H9 (cell line): Measurements from ENCODE around the gene NFIX. TPM values are rescaled to one million over a fixed set of nuclear protein-coding genes. Genes with fewer than 3 reads are reported as not detected.

Experiments
- DNase-seq: peaks from one replicate; pipeline ENCODE4 v3.0.0-alpha.2; 2017
- H2AFZ ChIP-seq: one replicate; pipeline ENCODE4 v1.6.1; 2013; ENCODE audit warnings: mild to moderate bottlenecking, low read length, control low read depth, moderate library complexity
- H2AK5ac ChIP-seq: 2 replicates; pipeline ENCODE4 v1.6.1; 2013; ENCODE audit warnings: low read length, control low read depth, mixed read lengths; ENCODE audit not compliant: insufficient read length
- H2BK120ac ChIP-seq: one replicate; pipeline ENCODE4 v1.6.1; 2013; ENCODE audit warnings: low read depth, mild to moderate bottlenecking, low read length, control low read depth, inconsistent platforms; ENCODE audit not compliant: poor library complexity, severe bottlenecking
- H2BK12ac ChIP-seq: 2 replicates; pipeline ENCODE4 v1.6.1; 2013; ENCODE audit warnings: low read length, control low read depth, mixed read lengths, low read depth; ENCODE audit not compliant: insufficient read length
- H2BK15ac ChIP-seq: 2 replicates; pipeline ENCODE4 v1.6.1; 2013; ENCODE audit warnings: low read depth, low read length, control low read depth
- H2BK20ac ChIP-seq: one replicate; pipeline ENCODE4 v1.6.1; 2013; ENCODE audit warnings: low read depth, mild to moderate bottlenecking, low read length, control low read depth, inconsistent platforms; ENCODE audit not compliant: poor library complexity, severe bottlenecking
- H2BK5ac ChIP-seq: 2 replicates; pipeline ENCODE4 v1.6.1; 2013; ENCODE audit warnings: low read length, control low read depth, mixed read lengths; ENCODE audit not compliant: insufficient read length
- H3K14ac ChIP-seq: 2 replicates; pipeline ENCODE4 v1.6.1; 2013; ENCODE audit warnings: low read length, control low read depth; ENCODE audit not compliant: insufficient read depth
- H3K18ac ChIP-seq: 2 replicates; pipeline ENCODE4 v1.6.1; 2013; ENCODE audit warnings: low read depth, mild to moderate bottlenecking, mixed read lengths, low read length, control low read depth; ENCODE audit not compliant: insufficient read length
- H3K23ac ChIP-seq: 2 replicates; pipeline ENCODE4 v1.6.1; 2013; ENCODE audit warnings: low read length, control low read depth, mixed read lengths, low read depth; ENCODE audit not compliant: insufficient read length
- H3K23me2 ChIP-seq: 2 replicates; pipeline ENCODE4 v1.6.1; 2013; ENCODE audit warnings: low read depth, mild to moderate bottlenecking, mixed read lengths, low read length, control low read depth; ENCODE audit not compliant: insufficient read length, poor library complexity, severe bottlenecking
- H3K27ac ChIP-seq: 2 replicates; pipeline ENCODE4 v1.5.1; 2013; ENCODE audit warnings: low read length, control low read depth, mixed read lengths, low read depth; ENCODE audit not compliant: insufficient read length
- H3K27me3 ChIP-seq: 2 replicates; pipeline ENCODE4 v1.6.1; 2013; ENCODE audit warnings: low read length, control low read depth, inconsistent platforms; ENCODE audit not compliant: insufficient read depth
- H3K4ac ChIP-seq: 2 replicates; pipeline ENCODE4 v1.6.1; 2013; ENCODE audit warnings: low read depth, mild to moderate bottlenecking, control low read depth, inconsistent platforms, low read length, moderate library complexity
- H3K4me1 ChIP-seq: 2 replicates; pipeline ENCODE4 v1.6.1; 2013; ENCODE audit warnings: low read length, control low read depth, inconsistent platforms; ENCODE audit not compliant: insufficient read depth
- H3K4me2 ChIP-seq: 2 replicates; pipeline ENCODE4 v1.6.1; 2013; ENCODE audit warnings: low read length, control low read depth, mixed read lengths; ENCODE audit not compliant: insufficient read length, insufficient read depth
- H3K56ac ChIP-seq: 2 replicates; pipeline ENCODE4 v1.6.1; 2013; ENCODE audit warnings: low read depth, mild to moderate bottlenecking, mixed read lengths, low read length, control low read depth; ENCODE audit not compliant: insufficient read length
- H3K79me1 ChIP-seq: 2 replicates; pipeline ENCODE4 v1.6.1; 2013; ENCODE audit warnings: low read depth, mild to moderate bottlenecking, moderate library complexity, low read length, control low read depth, inconsistent platforms; ENCODE audit not compliant: insufficient read depth, poor library complexity, severe bottlenecking
- H3K79me2 ChIP-seq: 2 replicates; pipeline ENCODE4 v1.6.1; 2013; ENCODE audit warnings: low read length, control low read depth, inconsistent platforms; ENCODE audit not compliant: insufficient read depth
- H3K9ac ChIP-seq: 2 replicates; pipeline ENCODE4 v1.6.1; 2013; ENCODE audit warnings: low read length, control low read depth, mixed read lengths; ENCODE audit not compliant: insufficient read length; ENCODE audit errors: extremely low read depth
- H3K9me3 ChIP-seq: one replicate; pipeline ENCODE4 v1.6.1; 2013; ENCODE audit warnings: low read depth, low read length, inconsistent platforms; ENCODE audit not compliant: control insufficient read depth
- H3T11ph ChIP-seq: one replicate; pipeline ENCODE4 v1.6.1; 2013; ENCODE audit warnings: mild to moderate bottlenecking, low read length, control low read depth, inconsistent platforms
- H4K20me1 ChIP-seq: one replicate; pipeline ENCODE4 v1.6.1; 2013; ENCODE audit not compliant: control insufficient read depth, insufficient read length, insufficient read depth
- H4K5ac ChIP-seq: 2 replicates; pipeline ENCODE4 v1.6.1; 2013; ENCODE audit warnings: low read depth, mild to moderate bottlenecking, mixed read lengths, low read length, control low read depth; ENCODE audit not compliant: insufficient read length
- H4K8ac ChIP-seq: replicated peaks from 2 replicates; pipeline ENCODE4 v1.6.1; 2013; ENCODE audit warnings: low read length, control low read depth, mixed read lengths, low read depth; ENCODE audit not compliant: insufficient read length
- H4K91ac ChIP-seq: 2 replicates; pipeline ENCODE4 v1.6.1; 2013; ENCODE audit warnings: low read depth, mild to moderate bottlenecking, moderate library complexity, mixed read lengths, low read length, control low read depth; ENCODE audit not compliant: insufficient read length
- H3K27ac Mint-ChIP-seq, 3 experiments: 2 replicates in 2 of 3; 3 replicates in 1 of 3; pipeline ENCODE4 v1.8.0; 2020 to 2021; ENCODE audit warnings: mixed read lengths in 3 of 3, mild to moderate bottlenecking in 1 of 3, moderate library complexity in 1 of 3
- H3K27me3 Mint-ChIP-seq: 2 replicates; pipeline ENCODE4 v1.8.0; 2021; ENCODE audit warnings: low read depth, mild to moderate bottlenecking, moderate library complexity, mixed read lengths
- H3K36me3 Mint-ChIP-seq, 3 experiments: 2 replicates in 2 of 3; 3 replicates in 1 of 3; pipeline ENCODE4 v1.8.0; 2020 to 2021; ENCODE audit warnings: low read depth in 3 of 3, mixed read lengths in 3 of 3; ENCODE audit not compliant: insufficient read depth in 1 of 3
- H3K4me1 Mint-ChIP-seq, 2 experiments: 2 replicates each; pipeline ENCODE4 v1.8.0; 2020; ENCODE audit warnings: mixed read lengths in 2 of 2
- H3K4me3 Mint-ChIP-seq, 2 experiments: 2 replicates in 1 of 2; 3 replicates in 1 of 2; pipeline ENCODE4 v1.8.0; 2020 to 2021; ENCODE audit warnings: mild to moderate bottlenecking in 2 of 2, mixed read lengths in 2 of 2, moderate library complexity in 1 of 2
- H3K9me3 Mint-ChIP-seq, 2 experiments: 2 replicates in 1 of 2; 3 replicates in 1 of 2; pipeline ENCODE4 v1.8.0; 2020; ENCODE audit warnings: mild to moderate bottlenecking in 2 of 2, mixed read lengths in 2 of 2, moderate library complexity in 1 of 2
- WGBS: extraction: QIAGEN DNeasy Blood & Tissue Kit; methylation state at CpG from one replicate; pipeline ENCODE4 v1.1.7; 2013; ENCODE audit warnings: missing lambda C conversion rate, low lambda C conversion rate, mixed read lengths; ENCODE audit not compliant: insufficient read length; ENCODE audit errors: extremely low coverage; 5-methylcytosine and 5-hydroxymethylcytosine counted together
- total RNA-seq: library from RNA; stranded (reverse); gene quantifications from 2 replicates; pipeline ENCODE4 v1.2.1, GENCODE V29; 2021
- TF ChIP-seq, protein P1 (sequence below): fragments of 200-600 bp; sonication (generic); conservative IDR thresholded peaks from 3 replicates; pipeline ENCODE4 v1.8.0; 2021; ENCODE audit warnings: antibody characterized with exemption, mild to moderate bottlenecking

NFIX gene
- total RNA-seq, 1 experiment from 2014 or later = 0.31 TPM

DNA sequence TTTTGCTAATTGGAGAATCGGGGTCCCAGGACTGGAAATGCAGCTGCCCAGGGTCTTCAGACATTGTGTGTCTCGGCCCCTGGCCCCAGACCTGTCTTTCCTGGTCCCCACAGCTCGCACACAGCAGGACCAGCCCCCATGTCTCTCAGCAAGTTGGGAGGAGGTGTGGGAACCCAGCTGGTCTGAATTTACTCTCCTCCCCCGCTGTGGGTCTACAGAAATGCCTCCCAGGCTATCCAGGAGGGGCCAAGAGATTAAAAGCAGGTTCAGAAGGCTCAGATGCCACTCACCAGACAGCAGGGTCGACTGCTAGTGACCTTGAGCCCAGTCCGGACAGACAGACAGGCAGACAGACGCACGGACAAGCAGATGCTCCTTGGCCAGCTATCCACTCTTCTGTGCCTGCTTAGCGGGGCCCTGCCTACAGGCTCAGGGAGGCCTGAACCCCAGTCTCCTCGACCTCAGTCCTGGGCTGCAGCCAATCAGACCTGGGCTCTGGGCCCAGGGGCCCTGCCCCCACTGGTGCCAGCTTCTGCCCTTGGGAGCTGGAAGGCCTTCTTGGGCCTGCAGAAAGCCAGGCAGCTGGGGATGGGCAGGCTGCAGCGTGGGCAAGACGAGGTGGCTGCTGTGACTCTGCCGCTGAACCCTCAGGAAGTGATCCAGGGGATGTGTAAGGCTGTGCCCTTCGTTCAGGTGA is 25.8 kb upstream of the NFIX start, which contains the start of gene DAND5:
Gene DAND5, plus strand, starts transcription at position 285 of the 697 bp plus-strand sequence. Its CDS starts 85 bp downstream, at position 370.
- no peak within 1 kb of the TSS for H2AFZ ChIP-seq
- WGBS = no CpG with 5 or more reads among the region's 14 CpGs
- no peak within 1 kb of the TSS for H3K4ac ChIP-seq
- H2BK120ac ChIP-seq = no peak within 1 kb of the TSS
- H4K91ac ChIP-seq = no peak within 1 kb of the TSS
- peaks cover 12% of the 10 kb centered on the region for H3K27me3 Mint-ChIP-seq
- TF ChIP-seq, protein P1, sequence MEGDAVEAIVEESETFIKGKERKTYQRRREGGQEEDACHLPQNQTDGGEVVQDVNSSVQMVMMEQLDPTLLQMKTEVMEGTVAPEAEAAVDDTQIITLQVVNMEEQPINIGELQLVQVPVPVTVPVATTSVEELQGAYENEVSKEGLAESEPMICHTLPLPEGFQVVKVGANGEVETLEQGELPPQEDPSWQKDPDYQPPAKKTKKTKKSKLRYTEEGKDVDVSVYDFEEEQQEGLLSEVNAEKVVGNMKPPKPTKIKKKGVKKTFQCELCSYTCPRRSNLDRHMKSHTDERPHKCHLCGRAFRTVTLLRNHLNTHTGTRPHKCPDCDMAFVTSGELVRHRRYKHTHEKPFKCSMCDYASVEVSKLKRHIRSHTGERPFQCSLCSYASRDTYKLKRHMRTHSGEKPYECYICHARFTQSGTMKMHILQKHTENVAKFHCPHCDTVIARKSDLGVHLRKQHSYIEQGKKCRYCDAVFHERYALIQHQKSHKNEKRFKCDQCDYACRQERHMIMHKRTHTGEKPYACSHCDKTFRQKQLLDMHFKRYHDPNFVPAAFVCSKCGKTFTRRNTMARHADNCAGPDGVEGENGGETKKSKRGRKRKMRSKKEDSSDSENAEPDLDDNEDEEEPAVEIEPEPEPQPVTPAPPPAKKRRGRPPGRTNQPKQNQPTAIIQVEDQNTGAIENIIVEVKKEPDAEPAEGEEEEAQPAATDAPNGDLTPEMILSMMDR = no peak
- H3T11ph ChIP-seq = no peak within 1 kb of the TSS
- H3K4me1 Mint-ChIP-seq = peaks cover 0 to 12% of the 10 kb centered on the region in 2 experiments; a peak in 3 of 4 replicates
- H3K14ac ChIP-seq = no peak within 1 kb of the TSS
- H3K79me2 ChIP-seq = no peaks in the 10 kb centered on the region
- H2BK15ac ChIP-seq = no peak within 1 kb of the TSS
- H3K18ac ChIP-seq = peak within 1 kb of the TSS; percentile 25
- H3K23ac ChIP-seq = no peak within 1 kb of the TSS
- no peak within 1 kb of the TSS; a peak in 1 of 5 replicates for H3K4me3 Mint-ChIP-seq
- no peak within 1 kb of the TSS for H3K56ac ChIP-seq
- no peak within 1 kb of the TSS for H2BK5ac ChIP-seq
- no peaks in the 10 kb centered on the region; a peak in 1 of 7 replicates for H3K36me3 Mint-ChIP-seq
- H3K27ac Mint-ChIP-seq = no peak within 1 kb of the TSS
- no peaks in the 10 kb centered on the region for H3K27me3 ChIP-seq
- H3K23me2 ChIP-seq = no peaks in the 10 kb centered on the region
- no peaks in the 10 kb centered on the region for H3K4me1 ChIP-seq
- no peak within 1 kb of the TSS for H3K9ac ChIP-seq
- H3K79me1 ChIP-seq = no peaks in the 10 kb centered on the region
- no peak within 1 kb of the TSS for H3K4me2 ChIP-seq
- DNase-seq = no peak
- H4K5ac ChIP-seq = no peak within 1 kb of the TSS
- no peak within 1 kb of the TSS for H3K27ac ChIP-seq
- H4K8ac ChIP-seq = no peak within 1 kb of the TSS
- no peak within 1 kb of the TSS for H2AK5ac ChIP-seq
- no peaks in the 10 kb centered on the region for H4K20me1 ChIP-seq
- no peaks in the 10 kb centered on the region for H3K9me3 ChIP-seq
- H3K9me3 Mint-ChIP-seq = no peaks in the 10 kb centered on the region; a peak in 1 of 5 replicates
- H2BK12ac ChIP-seq = no peak within 1 kb of the TSS
- no peak within 1 kb of the TSS for H2BK20ac ChIP-seq
